ENCODE results near the gene ELMO2. TPM values are rescaled to one million over a fixed set of nuclear protein-coding genes. Genes with fewer than 3 reads are reported as not detected.
A peak's percentile ranks its signal among the peaks of the same experiment; 100 is the strongest.

The ELMO2 gene
- total and polyA plus RNA-seq, 9 of the 15 experiments (the other 6 are each of a cell fraction or from before 2014, with no cell fraction given): 7.5 to 21.5 (median 15.9) TPM

- TF ChIP-seq YY1 (IDR thresholded peaks at IDR 0.05; ENCODE audit: borderline replicate concordance in 1 of 3, control insufficient read depth in 1 of 3, extremely low read depth in 1 of 3, insufficient read depth in 3 of 3, insufficient read length in 1 of 3, insufficient replicate concordance in 2 of 3, low read depth in 1 of 3, low read length in 2 of 3): peak in 1 of 3 experiments; percentile 13
- TF ChIP-seq E2F6 (IDR thresholded peaks at IDR 0.05; ENCODE audit: borderline replicate concordance in 1 of 2, extremely low read depth in 1 of 2, insufficient read depth in 1 of 2, insufficient read length in 1 of 2, low read depth in 1 of 2, low read length in 1 of 2, poor library complexity in 1 of 2, severe bottlenecking in 1 of 2): peak in 1 of 2 experiments; percentile 44
- TF ChIP-seq ATF7 (IDR thresholded peaks at IDR 0.05): peak; percentile 68
- peak in 1 of 2 experiments; percentile 78; a peak in 2 of 4 replicates for TF ChIP-seq HDAC1 (IDR thresholded peaks at IDR 0.05)
- no peak for TF ChIP-seq ZNF444 (CRISPR knock-in tag; IDR thresholded peaks at IDR 0.05)
- no peak for TF ChIP-seq RFX7 (CRISPR knock-in tag; IDR thresholded peaks at IDR 0.05)
- TF ChIP-seq CXXC5 (CRISPR knock-in tag; IDR thresholded peaks at IDR 0.05): peak; percentile 79
- TF ChIP-seq PHB2 (IDR thresholded peaks at IDR 0.05; ENCODE audit: low read depth): no peak
- 0 out of 4 replicates have a peak, but pooled peaks of 1 of the 2 experiments have one; percentile 22 for TF ChIP-seq SRF (CRISPR knock-in tag; IDR thresholded peaks at IDR 0.05)
- TF ChIP-seq OTX1 (CRISPR knock-in tag; IDR thresholded peaks at IDR 0.05): no peak
- TF ChIP-seq POLR2G (IDR thresholded peaks at IDR 0.05; ENCODE audit: low read depth, low read length): peak; percentile 70
- no peak for TF ChIP-seq ZNF740 (CRISPR knock-in tag; IDR thresholded peaks at IDR 0.05)
- TF ChIP-seq ZNF740 (tag; IDR thresholded peaks at IDR 0.05): no peak
- peak; percentile 86 for TF ChIP-seq FOS (IDR thresholded peaks at IDR 0.05; ENCODE audit: extremely low read depth, insufficient read length)
- no peak for TF ChIP-seq ZC3H8 (IDR thresholded peaks at IDR 0.05)
- TF ChIP-seq PHF8 (IDR thresholded peaks at IDR 0.05; ENCODE audit: borderline replicate concordance, low read length): peak; percentile 69; the same call in 1 of the 2 replicates
- TF ChIP-seq CREB1 (IDR thresholded peaks at IDR 0.05): 0 out of 2 replicates have a peak, but pooled peaks have one; percentile 40
- TF ChIP-seq CREB1 (CRISPR knock-in tag; IDR thresholded peaks at IDR 0.05): peak; percentile 72
- TF ChIP-seq ZBTB12 (CRISPR knock-in tag; IDR thresholded peaks at IDR 0.05): peak; percentile 15; the same call in 1 of the 2 replicates
- no peak for TF ChIP-seq ZNF445 (CRISPR knock-in tag; IDR thresholded peaks at IDR 0.05; ENCODE audit: low read depth)
Observed at GRCh38 chr20:46406200-46406985, at the start of gene ELMO2 (continued).
